ENCODE measurements around the gene SMIM5.

SMIM5 gene

DNA sequence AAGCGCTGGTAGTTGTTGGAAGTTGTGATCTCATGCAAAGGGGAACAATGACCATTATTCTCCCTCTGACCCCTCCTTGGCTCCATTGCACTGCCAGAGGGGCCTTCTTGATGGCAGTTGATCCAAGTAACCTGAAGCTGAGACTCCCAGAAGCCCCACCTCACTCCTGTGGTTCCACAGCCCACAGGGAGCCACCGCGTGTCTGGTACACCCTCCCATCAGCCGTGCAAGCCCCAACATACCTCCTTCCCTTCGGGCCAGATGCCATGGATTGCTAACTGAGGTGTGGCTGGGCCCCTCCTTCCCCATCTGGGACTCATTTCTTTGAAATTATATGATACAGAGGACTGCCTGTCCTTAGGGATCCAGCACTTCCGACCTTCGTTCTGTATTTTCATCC lies 51.7 kb downstream of the SMIM5 start:
- Histone ChIP-seq H4K12ac (ENCODE audit: low read depth, low read length) (no peak overlapping the region), H3K9me3 (ENCODE audit: insufficient read depth, low read depth, low read length) (no peaks in the 10 kb centered on the region), H3K9ac (ENCODE audit: low read length) (no peak overlapping the region), H3K14ac (ENCODE audit: low read length) (no peak overlapping the region), H2AFZ (ENCODE audit: insufficient read depth, low read length, poor library complexity) (no peak overlapping the region), H4K8ac (ENCODE audit: low read depth, low read length) (no peak overlapping the region), H3K79me1 (ENCODE audit: low read length) (peaks cover 24% of the 10 kb centered on the region), H2BK12ac (ENCODE audit: low read length) (no peak overlapping the region), H2AK5ac (ENCODE audit: low read length) (no peak overlapping the region), H3K4me2 (ENCODE audit: low read length) (no peak overlapping the region), H3K36me3 (ENCODE audit: control insufficient read depth in 1 of 2, insufficient read depth in 2 of 2, low read length in 2 of 2) (peaks cover 7 to 10% of the 10 kb centered on the region in 2 experiments), H3K4ac (ENCODE audit: low read depth, low read length) (peak overlapping the region; percentile 50), H3K18ac (ENCODE audit: low read length) (peak overlapping the region; percentile 42), H2BK120ac (ENCODE audit: insufficient read depth, low read length, poor library complexity) (no peak overlapping the region), H3K79me2 (ENCODE audit: control insufficient read depth, insufficient read depth, low read length, poor library complexity) (peaks cover 23% of the 10 kb centered on the region), H3K27ac (ENCODE audit: low read depth, low read length) (peak overlapping the region; percentile 63), H3K27me3 (ENCODE audit: insufficient read depth, low read length) (no peaks in the 10 kb centered on the region), H4K91ac (ENCODE audit: low read depth, low read length) (peak overlapping the region; percentile 46), H3K4me1 (ENCODE audit: control insufficient read depth in 1 of 2, insufficient read depth in 2 of 2, low read length in 2 of 2) (peaks cover 44 to 49% of the 10 kb centered on the region in 2 experiments), H2BK5ac (ENCODE audit: low read depth, low read length, poor library complexity) (no peak overlapping the region), H3K4me3 (ENCODE audit: low read depth, low read length) (no peak overlapping the region), H3K23ac (ENCODE audit: low read length) (no peak overlapping the region)
- peak; percentile 34 for DNase-seq
- no CpG with 5 or more reads among the region's 7 CpGs for WGBS (ENCODE audit: extremely low coverage, insufficient coverage, insufficient read length)

DNA sequence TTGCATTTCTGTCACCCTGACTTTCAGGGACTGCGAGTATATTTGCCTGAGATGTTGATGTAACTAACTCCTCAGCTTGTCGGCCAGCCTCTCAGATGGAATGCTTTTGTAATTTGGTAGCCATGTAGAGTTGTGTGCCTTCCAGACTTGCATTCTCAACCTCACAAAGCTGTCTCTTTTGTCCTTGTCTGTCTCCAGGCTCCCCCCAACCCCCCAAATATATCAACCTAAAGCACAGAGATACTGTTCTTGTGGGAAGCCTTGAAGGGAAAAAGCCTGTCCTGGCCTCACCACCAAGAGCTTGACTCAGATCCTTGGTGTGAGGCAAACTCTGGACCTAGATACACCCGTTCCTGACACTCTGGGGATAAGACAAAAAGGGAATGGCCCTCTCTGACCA lies 52.3 kb downstream of the SMIM5 start:
- peaks cover 25% of the 10 kb centered on the region for H3K79me2 ChIP-seq (ENCODE audit: control insufficient read depth, insufficient read depth, low read length, poor library complexity)
- H4K8ac ChIP-seq (ENCODE audit: low read depth, low read length) = peak overlapping the region; percentile 44
- H4K12ac ChIP-seq (ENCODE audit: low read depth, low read length) = no peak overlapping the region
- H3K4me1 ChIP-seq (ENCODE audit: control insufficient read depth in 1 of 2, insufficient read depth in 2 of 2, low read length in 2 of 2) = peaks cover 44 to 51% of the 10 kb centered on the region in 2 experiments
- no CpG with 5 or more reads among the region's 3 CpGs for WGBS (ENCODE audit: extremely low coverage, insufficient coverage, insufficient read length)
- H3K4me3 ChIP-seq (ENCODE audit: low read depth, low read length) = no peak overlapping the region
- no peak overlapping the region for H3K14ac ChIP-seq (ENCODE audit: low read length)
- no peak overlapping the region for H2AK5ac ChIP-seq (ENCODE audit: low read length)
- no peak overlapping the region for H3K18ac ChIP-seq (ENCODE audit: low read length)
- H2BK120ac ChIP-seq (ENCODE audit: insufficient read depth, low read length, poor library complexity) = peak overlapping the region; percentile 25
- H3K27me3 ChIP-seq (ENCODE audit: insufficient read depth, low read length) = no peaks in the 10 kb centered on the region
- no peaks in the 10 kb centered on the region for H3K9me3 ChIP-seq (ENCODE audit: insufficient read depth, low read depth, low read length)
- H3K9ac ChIP-seq (ENCODE audit: low read length) = no peak overlapping the region
- no peak overlapping the region for H3K4me2 ChIP-seq (ENCODE audit: low read length)
- H3K36me3 ChIP-seq (ENCODE audit: control insufficient read depth in 1 of 2, insufficient read depth in 2 of 2, low read length in 2 of 2) = peaks cover 9 to 11% of the 10 kb centered on the region in 2 experiments
- H3K79me1 ChIP-seq (ENCODE audit: low read length) = peaks cover 24% of the 10 kb centered on the region
- H4K91ac ChIP-seq (ENCODE audit: low read depth, low read length) = peak overlapping the region; percentile 72
- H3K4ac ChIP-seq (ENCODE audit: low read depth, low read length) = peak overlapping the region; percentile 43
- no peak overlapping the region for H3K23ac ChIP-seq (ENCODE audit: low read length)
- H2BK12ac ChIP-seq (ENCODE audit: low read length) = peak overlapping the region; percentile 8
- peak overlapping the region; percentile 37 for H3K27ac ChIP-seq (ENCODE audit: low read depth, low read length)
- no peak overlapping the region for H2AFZ ChIP-seq (ENCODE audit: insufficient read depth, low read length, poor library complexity)
- DNase-seq = peak in 1 of 2 donors; percentile 19
- no peak overlapping the region for H2BK5ac ChIP-seq (ENCODE audit: low read depth, low read length, poor library complexity)

DNA sequence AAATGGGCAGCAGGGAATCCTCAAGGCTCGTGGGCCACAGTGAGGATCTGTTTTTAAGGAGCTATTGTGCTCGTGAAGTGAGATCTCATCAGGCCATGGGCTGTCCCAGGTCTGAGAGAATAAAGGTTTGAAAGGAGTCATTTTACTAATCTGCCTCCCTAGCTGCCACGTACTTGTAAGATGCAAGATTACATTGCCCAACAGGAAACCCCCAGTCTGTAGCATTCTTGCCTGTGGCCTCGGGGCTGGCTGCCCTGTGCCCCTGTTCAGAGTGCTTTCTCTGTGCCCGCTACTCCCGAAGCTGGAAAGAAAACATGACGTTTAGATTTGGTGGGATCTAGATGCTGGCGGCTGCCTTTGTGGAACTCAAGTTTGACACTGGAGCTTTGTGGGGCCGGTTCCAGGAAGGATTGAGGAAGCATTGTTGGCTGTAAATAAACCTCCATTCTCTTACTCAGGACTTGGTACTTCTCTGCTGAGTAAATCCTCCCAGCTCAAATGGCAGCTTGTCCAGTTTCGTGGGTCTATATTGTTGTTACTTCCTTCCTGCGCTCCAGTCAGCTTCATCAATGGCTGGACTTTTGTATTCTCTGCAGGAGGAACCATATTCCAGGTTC lies 55.1 kb downstream of the SMIM5 start:
- Histone ChIP-seq H3K27me3 (ENCODE audit: insufficient read depth, low read length) (no peaks in the 10 kb centered on the region), H2AFZ (ENCODE audit: insufficient read depth, low read length, poor library complexity) (no peak overlapping the region), H3K23ac (ENCODE audit: low read length) (no peak overlapping the region), H3K4me3 (ENCODE audit: low read depth, low read length) (no peak overlapping the region), H2BK12ac (ENCODE audit: low read length) (peak overlapping the region; percentile 5), H3K79me2 (ENCODE audit: control insufficient read depth, insufficient read depth, low read length, poor library complexity) (peaks cover 28% of the 10 kb centered on the region), H4K8ac (ENCODE audit: low read depth, low read length) (peak overlapping the region; percentile 68), H2AK5ac (ENCODE audit: low read length) (peak overlapping the region; percentile 25), H4K12ac (ENCODE audit: low read depth, low read length) (no peak overlapping the region), H3K4me1 (ENCODE audit: control insufficient read depth in 1 of 2, insufficient read depth in 2 of 2, low read length in 2 of 2) (peaks cover 43 to 44% of the 10 kb centered on the region in 2 experiments), H3K14ac (ENCODE audit: low read length) (peak overlapping the region; percentile 62), H3K9ac (ENCODE audit: low read length) (no peak overlapping the region), H3K36me3 (ENCODE audit: control insufficient read depth in 1 of 2, insufficient read depth in 2 of 2, low read length in 2 of 2) (peaks cover 27 to 29% of the 10 kb centered on the region in 2 experiments), H3K79me1 (ENCODE audit: low read length) (peaks cover 25% of the 10 kb centered on the region), H2BK5ac (ENCODE audit: low read depth, low read length, poor library complexity) (peak overlapping the region; percentile 77), H3K4ac (ENCODE audit: low read depth, low read length) (no peak overlapping the region), H3K18ac (ENCODE audit: low read length) (peak overlapping the region; percentile 23), H4K91ac (ENCODE audit: low read depth, low read length) (peak overlapping the region; percentile 83), H2BK120ac (ENCODE audit: insufficient read depth, low read length, poor library complexity) (peak overlapping the region; percentile 73), H3K27ac (ENCODE audit: low read depth, low read length) (peak overlapping the region; percentile 91), H3K4me2 (ENCODE audit: low read length) (no peak overlapping the region), H3K9me3 (ENCODE audit: insufficient read depth, low read depth, low read length) (no peaks in the 10 kb centered on the region)
- peak; percentile 83 to 90 for DNase-seq
- no CpG with 5 or more reads among the region's 11 CpGs for WGBS (ENCODE audit: extremely low coverage, insufficient coverage, insufficient read length)

DNA sequence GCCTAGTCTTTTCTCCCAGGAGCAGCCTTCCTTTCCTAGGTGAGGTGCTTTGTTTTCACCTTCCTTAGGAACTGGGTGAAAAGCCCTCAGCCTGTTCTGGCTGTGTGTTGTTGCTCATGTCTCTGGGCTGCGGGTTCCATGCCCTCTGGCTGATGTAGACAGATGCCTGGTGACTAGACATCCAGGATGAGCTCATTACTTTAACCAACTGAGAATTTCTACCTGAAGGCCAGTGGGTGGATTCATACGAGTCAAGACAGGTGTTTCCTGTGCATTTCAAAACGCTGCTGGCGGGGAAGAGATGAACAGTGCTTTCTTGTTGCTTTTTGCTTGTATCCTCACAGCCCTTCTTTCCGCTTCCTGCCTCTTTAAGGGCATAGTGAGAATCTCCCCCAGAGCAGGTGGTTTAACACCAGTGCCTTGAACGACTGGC lies 56.2 kb downstream of the SMIM5 start:
- Histone ChIP-seq H3K27me3 (ENCODE audit: insufficient read depth, low read length) (no peaks in the 10 kb centered on the region), H3K9ac (ENCODE audit: low read length) (no peak overlapping the region), H2AK5ac (ENCODE audit: low read length) (no peak overlapping the region), H2BK5ac (ENCODE audit: low read depth, low read length, poor library complexity) (no peak overlapping the region), H4K12ac (ENCODE audit: low read depth, low read length) (no peak overlapping the region), H4K8ac (ENCODE audit: low read depth, low read length) (no peak overlapping the region), H3K4me3 (ENCODE audit: low read depth, low read length) (no peak overlapping the region), H3K4ac (ENCODE audit: low read depth, low read length) (no peak overlapping the region), H3K79me1 (ENCODE audit: low read length) (peaks cover 19% of the 10 kb centered on the region), H3K4me2 (ENCODE audit: low read length) (no peak overlapping the region), H3K23ac (ENCODE audit: low read length) (no peak overlapping the region), H3K27ac (ENCODE audit: low read depth, low read length) (peak overlapping the region; percentile 91), H2BK120ac (ENCODE audit: insufficient read depth, low read length, poor library complexity) (no peak overlapping the region), H4K91ac (ENCODE audit: low read depth, low read length) (no peak overlapping the region), H3K36me3 (ENCODE audit: control insufficient read depth in 1 of 2, insufficient read depth in 2 of 2, low read length in 2 of 2) (peaks cover 35 to 37% of the 10 kb centered on the region in 2 experiments), H3K9me3 (ENCODE audit: insufficient read depth, low read depth, low read length) (no peaks in the 10 kb centered on the region), H3K4me1 (ENCODE audit: control insufficient read depth in 1 of 2, insufficient read depth in 2 of 2, low read length in 2 of 2) (peaks cover 43 to 46% of the 10 kb centered on the region in 2 experiments), H2BK12ac (ENCODE audit: low read length) (no peak overlapping the region), H3K18ac (ENCODE audit: low read length) (no peak overlapping the region), H2AFZ (ENCODE audit: insufficient read depth, low read length, poor library complexity) (no peak overlapping the region), H3K79me2 (ENCODE audit: control insufficient read depth, insufficient read depth, low read length, poor library complexity) (peaks cover 23% of the 10 kb centered on the region), H3K14ac (ENCODE audit: low read length) (no peak overlapping the region)
- DNase-seq = peak; percentile 97 to 98
- WGBS (ENCODE audit: extremely low coverage, insufficient coverage, insufficient read length) = no CpG with 5 or more reads among the region's 6 CpGs

Data from trophoblast cell (in vitro differentiated cells and primary cell).